Right ventricle myocardium superior (tissue), 1 donor: ENCODE data around the gene MAGEB17. TPM values are rescaled to one million over a fixed set of nuclear protein-coding genes. Genes with fewer than 3 reads are reported as not detected.
"Not testable (repeated sequence)": the region's sequence is repeated elsewhere in the genome, so short reads cannot be mapped to it uniquely, and the experiment has no call there.

ENCODE experiments used
- ATAC-seq: fragments of 200-7000 bp; cut with Tn5 transposase; one replicate; pipeline ENCODE4 v1.9.1; 2020; ENCODE audit warnings: mild to moderate bottlenecking; ENCODE audit not compliant: poor library complexity
- DNase-seq: peaks from one replicate; pipeline ENCODE4 v3.0.0-alpha.2; 2020
- intact Hi-C: fragments of 100-400 bp; cut with DNase I; formaldehyde crosslinking; loops from one replicate; pipeline ENCODE4 v1.11.2; 2022
- total RNA-seq: library from RNA; stranded (reverse); fragmentation: NEBNext Ultra II Directional; extraction: Animal tissue kit (Norgen Biotek cat#: 25700); gene quantifications from one replicate; pipeline ENCODE4 v1.2.1, GENCODE V29; 2021
- donor health status: DM: no; HTN: yes; CAD: no; lungs with severe emphysema.

The MAGEB17 gene
- total RNA-seq, 1 donor from 2014 or later, result not detected

GRCh38 chrX:16145656-16146055 lies 21.6 kb upstream of the MAGEB17 start:
- DNase-seq (no peak), ATAC-seq (no peak)
- intact Hi-C loops, result no loop called here

GRCh38 chrX:16148896-16149295 lies 18.4 kb upstream of the MAGEB17 start:
- intact Hi-C loops, result no loop called here
- ATAC-seq, result no peak

GRCh38 chrX:16155581-16156096 lies 11.6 kb upstream of the MAGEB17 start:
- intact Hi-C loops, result no loop called here
- no peak for ATAC-seq
- DNase-seq, result no peak

More at GRCh38 chrX:16148896-16149295, 18.4 kb upstream of the MAGEB17 start:
- no peak for DNase-seq

GRCh38 chrX:16156692-16157331 lies 10.5 kb upstream of the MAGEB17 start:
- DNase-seq, result no peak
- ATAC-seq, result no peak
- intact Hi-C loops, result no loop called here

GRCh38 chrX:16160729-16161128 lies 6.6 kb upstream of the MAGEB17 start:
- intact Hi-C loops, result no loop called here

GRCh38 chrX:16161173-16161572 lies 6.1 kb upstream of the MAGEB17 start:
- intact Hi-C loops, ATAC-seq, DNase-seq: not testable (repeated sequence)

More at GRCh38 chrX:16160729-16161128, 6.6 kb upstream of the MAGEB17 start:
- DNase-seq, result no peak
- ATAC-seq, result no peak

GRCh38 chrX:16162391-16162790 lies 4.9 kb upstream of the MAGEB17 start:
- no peak for ATAC-seq
- intact Hi-C loops, result no loop called here
- no peak for DNase-seq

- DNase-seq, result no peak
- intact Hi-C loops, result no loop called here
- ATAC-seq, result no peak
These were observed 2.5 kb upstream of the MAGEB17 start for GRCh38 chrX:16164748-16165147.

- intact Hi-C loops, result no loop called here
- ATAC-seq, result no peak
- DNase-seq, result no peak
These were observed 3.8 kb downstream of the MAGEB17 start for GRCh38 chrX:16171039-16171438.

- intact Hi-C loops, result no loop called here
- ATAC-seq, result no peak
- DNase-seq, result no peak
These were observed 4.7 kb downstream of the MAGEB17 start for GRCh38 chrX:16171944-16172343.

GRCh38 chrX:16172391-16172790 lies 5.1 kb downstream of the MAGEB17 start:
- ATAC-seq (no peak), DNase-seq (no peak)
- intact Hi-C loops, result no loop called here

GRCh38 chrX:16175329-16176061 lies 8.2 kb downstream of the MAGEB17 start:
- DNase-seq, result no peak
- intact Hi-C loops, result no loop called here
- no peak for ATAC-seq

- no peak for ATAC-seq
- intact Hi-C loops, result no loop called here
- DNase-seq, result no peak
These were observed 10.0 kb downstream of the MAGEB17 start for GRCh38 chrX:16177260-16177659.

GRCh38 chrX:16183843-16184242 lies 16.6 kb downstream of the MAGEB17 start:
- intact Hi-C loops, ATAC-seq, DNase-seq: not testable (repeated sequence)

- ATAC-seq (no peak), DNase-seq (no peak)
- intact Hi-C loops, result no loop called here
These were observed 18.4 kb downstream of the MAGEB17 start for GRCh38 chrX:16185725-16186136.

- no peak for ATAC-seq
- intact Hi-C loops, result no loop called here
These were observed 19.2 kb downstream of the MAGEB17 start for GRCh38 chrX:16186380-16187007.

GRCh38 chrX:16187024-16187760 lies 19.9 kb downstream of the MAGEB17 start:
- intact Hi-C loops, result no loop called here
- no peak for ATAC-seq
- no peak for DNase-seq

More at GRCh38 chrX:16186380-16187007, 19.2 kb downstream of the MAGEB17 start:
- DNase-seq, result no peak

GRCh38 chrX:16188687-16189086 lies 21.4 kb downstream of the MAGEB17 start:
- intact Hi-C loops, result no loop called here
- no peak for ATAC-seq
- DNase-seq, result no peak

GRCh38 chrX:16191605-16192004 lies 24.3 kb downstream of the MAGEB17 start:
- ATAC-seq (no peak), DNase-seq (no peak)
- intact Hi-C loops, result no loop called here
